Left ventricle myocardium superior (tissue), 1 donor: ENCODE results near the gene ZSCAN20. TPM values are rescaled to one million over a fixed set of nuclear protein-coding genes. Genes with fewer than 3 reads are reported as not detected.
"Not testable (repeated sequence)": the region's sequence is repeated elsewhere in the genome, so short reads cannot be mapped to it uniquely, and the experiment has no call there.

Experiments
- ATAC-seq: fragments of 200-7000 bp; cut with Tn5 transposase; one replicate; pipeline ENCODE4 v1.9.1; 2020; ENCODE audit warnings: mild to moderate bottlenecking, moderate library complexity
- DNase-seq: peaks from one replicate; pipeline ENCODE4 v3.0.0-alpha.2; 2020
- intact Hi-C: fragments of 100-400 bp; cut with micrococcal nuclease; formaldehyde crosslinking; loops from one replicate; pipeline ENCODE4 v1.11.0; 2022
- total RNA-seq: library from RNA; stranded (reverse); fragmentation: NEBNext Ultra II Directional; extraction: Animal tissue kit (Norgen Biotek cat#: 25700); gene quantifications from one replicate; pipeline ENCODE4 v1.2.1, GENCODE V29; 2021
- donor health status: DM: no; HTN: yes; CAD: no; lungs with severe emphysema.

Gene ZSCAN20
- total RNA-seq, 1 donor from 2014 or later: 4.4 TPM

DNA sequence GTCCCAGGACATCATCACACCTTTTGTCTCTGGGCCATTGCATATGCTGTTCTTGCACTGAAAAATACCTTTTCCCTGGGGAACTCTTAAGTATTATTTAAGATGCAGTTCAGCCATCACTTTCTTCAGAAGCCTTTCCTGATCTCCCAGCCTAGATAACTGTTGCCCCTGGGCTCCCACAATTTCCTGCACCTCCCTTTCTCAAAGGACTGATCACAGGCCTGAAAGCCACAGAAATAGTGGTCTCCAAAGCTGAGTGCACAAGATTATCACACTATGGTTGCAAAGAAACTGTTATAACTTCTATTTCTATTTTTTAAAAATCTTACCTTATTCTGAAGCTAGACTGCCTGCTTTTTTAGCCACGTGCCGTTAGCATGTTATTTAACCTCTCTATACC, 2.8 kb upstream of the ZSCAN20 start:
- DNase-seq: no peak
- intact Hi-C loops: loop anchor here (5.0 to 10.0 kb wide), 2 partner anchors 103 to 145 kb away; no protein-coding TSS in a partner anchor
- no peak for ATAC-seq

DNA sequence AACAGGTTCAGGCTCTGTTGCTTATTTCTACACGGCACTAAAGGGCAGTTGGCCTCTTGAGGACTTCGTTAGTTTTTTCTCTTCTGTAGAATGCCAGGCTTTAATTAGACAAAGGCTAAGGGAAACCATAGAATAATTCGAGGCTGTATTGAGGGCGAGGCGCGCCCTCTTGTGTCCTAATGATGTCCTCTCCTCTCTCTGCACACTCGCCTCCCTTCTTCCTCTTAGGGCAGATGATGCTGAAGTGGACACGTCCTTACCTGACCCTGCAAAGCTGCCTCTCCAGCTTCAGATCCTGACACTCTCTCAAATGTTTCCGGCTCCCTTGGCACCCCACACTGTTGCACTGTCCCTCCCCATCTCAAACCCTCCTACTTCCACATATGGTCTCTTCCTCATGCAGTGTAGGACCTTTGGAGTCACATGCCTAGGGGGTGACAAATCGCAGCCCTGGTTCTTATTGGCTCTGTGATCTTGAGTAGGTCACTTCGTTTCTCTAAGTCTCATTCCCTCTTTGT, 1.9 kb upstream of the ZSCAN20 start:
- DNase-seq: peak; percentile 87
- peak; percentile 62 for ATAC-seq
- intact Hi-C loops: loop anchor here (5.0 to 10.0 kb wide), 2 partner anchors 102 to 144 kb away; no protein-coding TSS in a partner anchor

DNA sequence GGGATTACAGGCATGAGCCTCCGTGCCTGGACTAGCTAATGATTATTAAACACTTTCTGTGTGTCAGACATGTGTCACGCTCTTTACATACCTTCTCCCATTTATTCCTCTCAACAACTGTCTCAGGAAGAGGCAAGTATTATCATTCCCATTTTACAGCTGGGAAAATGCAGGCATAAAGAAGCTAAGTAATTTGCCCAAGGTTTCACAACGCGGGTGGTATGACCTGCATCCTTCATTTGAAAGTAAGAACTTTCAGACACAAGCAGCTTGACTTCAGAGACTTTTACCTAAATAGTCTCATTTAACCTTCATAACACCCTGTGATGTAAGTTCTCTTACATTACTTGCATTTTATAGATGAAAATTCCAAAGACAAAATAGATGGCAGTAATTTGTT, 1.0 kb upstream of the ZSCAN20 start:
- DNase-seq (no peak), ATAC-seq (no peak)
- intact Hi-C loops: loop anchor here (5.0 to 10.0 kb wide), 2 partner anchors 101 to 143 kb away; no protein-coding TSS in a partner anchor

DNA sequence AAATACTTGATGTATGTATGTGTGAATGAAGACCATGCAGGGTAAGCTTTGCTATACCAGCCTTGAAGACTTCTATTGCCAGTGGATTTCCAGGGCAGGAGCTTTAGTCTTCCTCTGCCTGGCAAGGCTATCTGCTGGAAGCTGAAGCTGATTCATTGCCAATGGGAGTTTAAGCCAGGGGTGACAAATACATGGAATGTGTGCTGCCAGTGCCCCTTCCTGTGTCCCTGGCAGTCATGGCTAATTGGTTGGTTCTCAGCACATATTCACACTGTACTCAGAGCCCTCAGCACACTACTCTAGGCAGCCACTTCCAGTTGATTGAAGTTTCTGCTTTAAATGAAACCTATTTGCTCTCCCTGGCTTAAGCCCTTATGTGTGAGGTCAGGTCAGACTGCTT, 1.5 kb downstream of the ZSCAN20 start:
- ATAC-seq (peak; percentile 61), DNase-seq (no peak)
- intact Hi-C loops: loop anchor here (5.0 to 10.0 kb wide), 2 partner anchors 98 to 141 kb away; no protein-coding TSS in a partner anchor

DNA sequence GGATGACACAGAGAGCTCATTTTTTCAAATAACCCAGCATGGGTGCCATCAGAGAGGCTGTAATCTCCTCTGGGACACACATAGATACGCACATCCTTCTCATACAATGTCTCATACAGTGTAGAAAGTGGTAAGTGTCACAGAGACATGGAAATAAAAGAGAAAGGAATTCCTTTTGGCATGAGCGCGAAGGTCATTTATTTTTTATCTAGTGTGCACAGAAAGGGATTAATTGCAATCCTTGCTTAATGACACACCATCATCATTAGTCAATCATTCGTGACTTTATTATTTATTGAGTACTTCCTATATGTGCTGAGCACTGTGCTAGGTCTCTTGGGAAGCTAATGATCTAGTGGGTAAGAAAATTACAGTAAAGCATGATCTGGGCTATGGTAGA, 5.0 kb downstream of the ZSCAN20 start:
- DNase-seq: no peak
- ATAC-seq: no peak
- intact Hi-C loops: loop anchor here (10.0 kb wide), 1 partner anchor 137 kb away; no protein-coding TSS in a partner anchor

DNA sequence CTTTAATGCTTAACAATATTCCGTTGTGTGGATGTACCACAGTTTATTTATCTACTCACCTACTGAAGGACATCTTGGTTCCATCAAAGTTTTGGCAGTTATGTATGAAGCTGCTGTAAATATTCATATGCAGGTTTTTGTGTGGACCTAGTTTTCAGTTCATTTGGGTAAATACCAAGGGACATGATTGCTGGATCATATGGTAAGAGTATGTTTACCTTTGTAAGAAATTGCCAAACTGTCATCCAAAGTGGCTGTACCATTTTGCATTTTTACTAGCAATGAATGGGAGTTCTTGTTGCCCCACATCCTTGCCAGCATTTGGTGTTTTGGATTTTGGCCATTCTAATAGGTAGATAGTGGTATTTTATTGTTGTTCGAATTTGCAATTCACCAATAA, 10.0 kb downstream of the ZSCAN20 start:
- DNase-seq (no peak), ATAC-seq (no peak)
- intact Hi-C loops: no loop called here

DNA sequence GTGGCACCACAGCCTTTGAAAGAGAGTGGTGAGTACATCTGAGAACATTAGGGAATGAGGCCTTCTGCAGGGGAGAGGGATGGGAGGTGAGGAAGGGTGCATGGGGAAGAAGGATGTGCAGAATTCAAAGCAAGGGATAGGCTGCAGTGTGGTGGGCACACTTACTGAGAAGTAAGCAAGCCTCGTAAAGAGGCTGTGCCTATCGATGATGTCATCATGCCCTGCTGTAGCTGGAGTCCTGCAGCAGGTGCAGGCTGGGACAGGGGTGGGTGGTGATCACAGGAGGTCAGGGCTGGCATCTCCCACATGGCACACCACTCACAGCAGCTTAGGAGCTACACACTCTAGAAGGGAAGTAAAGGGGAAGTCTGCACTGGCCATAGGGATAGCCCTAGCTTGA, 16.2 kb downstream of the ZSCAN20 start:
- intact Hi-C loops: no loop called here
- ATAC-seq: no peak
- no peak for DNase-seq

DNA sequence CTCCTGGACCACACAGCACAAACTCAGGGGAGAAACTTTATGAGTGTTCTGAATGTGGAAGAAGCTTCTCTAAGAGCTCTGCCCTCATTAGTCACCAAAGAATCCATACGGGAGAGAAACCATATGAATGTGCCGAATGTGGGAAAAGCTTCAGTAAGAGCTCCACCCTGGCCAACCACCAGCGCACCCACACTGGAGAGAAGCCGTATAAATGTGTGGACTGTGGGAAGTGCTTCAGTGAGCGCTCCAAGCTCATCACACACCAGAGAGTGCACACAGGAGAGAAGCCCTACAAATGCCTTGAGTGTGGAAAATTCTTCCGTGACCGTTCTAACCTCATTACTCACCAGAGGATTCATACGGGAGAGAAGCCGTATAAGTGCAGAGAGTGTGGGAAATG, 22.5 kb downstream of the ZSCAN20 start:
- intact Hi-C loops: no loop called here
- DNase-seq: no peak
- ATAC-seq: no peak

DNA sequence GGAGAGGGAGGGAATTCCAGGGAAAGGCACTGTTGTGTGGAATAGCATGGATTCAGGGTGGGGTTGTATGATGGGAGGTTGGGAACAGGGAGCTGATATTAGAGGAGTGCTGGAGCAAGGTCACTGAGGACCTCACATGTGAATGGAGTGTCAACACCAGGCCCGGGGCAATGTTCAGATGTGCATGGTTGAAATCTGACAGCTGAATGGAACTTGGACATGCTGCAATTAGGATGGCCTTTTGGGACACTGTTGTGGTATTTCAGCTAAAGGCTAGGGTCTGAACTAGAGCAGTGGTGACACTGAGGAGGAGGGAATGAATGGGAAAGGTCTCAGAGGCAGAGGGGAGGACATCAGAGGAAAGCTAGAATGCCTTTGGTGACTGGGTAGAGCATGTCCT, 25.0 kb downstream of the ZSCAN20 start:
- DNase-seq: no peak
- ATAC-seq: no peak
- intact Hi-C loops: no loop called here

DNA sequence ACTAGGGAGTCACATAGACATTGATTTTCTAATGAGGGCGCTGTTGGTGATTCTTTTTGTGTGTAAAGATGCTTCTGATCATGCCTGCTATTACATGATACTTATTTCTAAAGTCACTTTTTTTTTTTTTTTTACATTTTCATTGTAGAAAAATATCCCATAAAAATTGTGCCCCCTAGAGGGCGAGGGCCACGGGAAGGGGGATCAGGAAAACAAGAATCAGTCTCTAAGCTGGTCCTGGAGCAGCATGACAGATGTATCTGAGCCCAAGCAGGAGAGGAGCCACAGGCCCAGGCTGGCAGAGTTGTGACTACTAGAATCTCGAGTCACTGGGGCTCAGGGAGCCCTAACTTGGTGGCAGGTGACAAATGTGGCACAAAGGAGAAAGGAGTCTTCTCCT, 28.1 kb downstream of the ZSCAN20 start:
- intact Hi-C loops: no loop called here
- ATAC-seq: no peak
- DNase-seq: no peak

DNA sequence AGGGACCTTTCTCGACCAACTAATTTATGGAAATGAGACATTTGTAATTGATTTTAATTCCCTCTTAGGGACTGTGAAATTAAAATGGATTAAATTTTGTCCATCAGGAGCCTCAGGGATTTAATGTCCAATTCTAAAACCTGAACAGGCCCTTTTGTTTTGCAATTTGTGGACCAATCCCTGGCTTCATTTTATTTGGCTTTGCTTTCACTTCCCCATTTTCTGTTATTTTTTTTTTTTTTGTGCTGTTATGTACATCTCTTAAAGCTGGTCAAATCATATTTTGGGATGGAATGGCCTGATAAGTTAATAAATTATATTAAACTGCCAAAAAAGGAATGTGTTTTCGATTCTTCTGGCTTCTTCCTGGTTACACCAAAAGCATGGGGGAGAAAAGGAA, 28.9 kb downstream of the ZSCAN20 start:
- intact Hi-C loops: no loop called here
- no peak for ATAC-seq
- DNase-seq: no peak

DNA sequence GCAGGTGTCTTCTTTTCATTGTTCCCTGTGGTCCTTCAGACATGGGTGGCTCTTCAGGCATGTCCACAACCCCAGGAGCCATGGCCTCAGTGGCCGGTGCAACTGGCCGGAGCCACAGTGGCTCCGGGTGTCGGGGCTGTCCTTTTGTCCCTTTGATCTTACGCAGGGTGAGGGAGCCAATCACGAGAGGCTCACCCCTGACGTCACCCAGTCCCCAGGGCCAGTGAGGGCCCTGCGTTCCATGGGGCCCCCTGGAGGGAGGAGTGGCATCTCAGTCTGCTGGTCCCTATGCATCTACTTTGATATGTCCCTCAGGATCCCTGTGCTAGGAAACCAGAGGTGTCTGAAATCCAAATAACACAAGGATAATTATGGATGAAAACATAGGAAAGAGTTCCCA, 29.3 kb downstream of the ZSCAN20 start:
- intact Hi-C loops: no loop called here
- DNase-seq (no peak), ATAC-seq (no peak)

DNA sequence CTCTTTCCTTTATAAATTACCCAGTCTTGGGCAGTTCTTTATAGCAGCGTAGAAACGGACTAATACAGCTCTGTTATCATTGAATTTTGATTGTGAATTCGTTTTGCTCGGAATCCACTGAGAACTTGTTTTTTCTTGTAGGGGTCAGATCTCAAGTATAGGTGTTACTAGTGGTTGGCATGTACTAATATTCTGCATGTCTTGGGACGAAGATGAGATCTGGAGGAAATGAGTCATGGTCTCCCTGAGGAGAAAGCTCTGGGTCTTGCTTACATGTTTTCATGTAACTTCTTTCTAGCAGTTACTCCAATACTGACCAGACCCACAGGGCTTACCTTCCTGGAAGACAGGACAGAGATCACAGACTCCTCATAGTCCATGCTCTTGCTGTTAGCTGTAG, 30.3 kb downstream of the ZSCAN20 start:
- DNase-seq (no peak), ATAC-seq (no peak)
- intact Hi-C loops: no loop called here

DNA sequence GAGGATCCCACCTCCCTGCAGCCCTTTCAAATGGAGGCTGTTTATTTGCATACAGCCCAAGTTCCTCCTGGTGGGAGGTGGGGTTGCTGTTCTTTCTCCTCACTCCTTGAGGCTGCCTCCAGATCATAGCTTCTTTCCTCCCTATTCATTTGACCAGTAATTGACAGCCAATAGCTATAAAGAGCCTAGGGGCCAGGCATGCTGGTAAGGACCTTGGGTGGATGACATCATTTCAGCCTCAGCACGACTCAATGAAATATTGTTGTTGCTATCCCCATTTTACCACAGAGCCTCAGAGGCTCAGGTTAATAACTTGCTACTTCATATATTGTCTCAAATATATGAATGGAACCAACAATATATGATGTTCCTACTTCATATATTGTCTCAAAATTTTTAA, 31.1 kb downstream of the ZSCAN20 start:
- intact Hi-C loops: no loop called here

DNA sequence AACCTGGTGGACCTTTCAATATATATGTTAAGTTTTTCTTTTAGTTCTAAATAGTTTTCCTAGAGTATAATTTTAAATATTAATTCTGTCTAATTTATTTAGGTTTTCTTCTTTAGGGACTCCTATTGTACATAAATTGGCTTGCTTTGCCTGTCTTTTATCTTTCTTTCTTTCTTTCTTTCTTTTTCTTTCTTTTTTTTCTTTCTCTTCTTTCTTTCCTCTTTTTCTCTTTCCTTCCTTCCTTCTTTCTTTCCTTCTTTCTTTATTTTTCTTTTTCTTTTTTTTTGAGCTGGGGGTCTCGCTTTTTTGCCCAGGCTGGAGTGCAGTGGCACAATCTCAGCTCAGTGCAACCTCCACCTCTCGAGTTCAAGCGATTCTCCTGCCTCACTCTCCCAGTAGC, 35.2 kb downstream of the ZSCAN20 start:
- ATAC-seq (no peak), DNase-seq (no peak)
- intact Hi-C loops: no loop called here

More for the DNA sequence above, 31.1 kb downstream of the ZSCAN20 start:
- ATAC-seq (no peak), DNase-seq (no peak)

DNA sequence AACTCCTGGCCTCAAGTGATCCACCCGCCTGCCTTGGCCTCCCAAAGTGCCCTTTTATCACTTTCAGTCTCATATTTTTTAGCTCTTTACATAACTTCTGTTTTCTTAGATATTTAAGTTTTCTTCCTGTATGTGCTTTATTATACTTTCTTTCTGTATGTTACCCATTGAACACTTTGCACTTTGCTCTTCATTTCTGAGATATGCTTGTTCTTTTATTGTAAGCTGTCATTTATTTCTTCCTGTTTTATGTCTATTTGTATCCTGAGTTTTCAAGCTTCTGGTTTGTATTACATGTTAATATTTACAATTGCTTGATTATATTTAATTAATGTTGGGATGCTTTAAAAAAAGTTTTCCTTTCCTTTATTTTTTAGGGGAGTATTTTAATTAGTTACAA, 35.7 kb downstream of the ZSCAN20 start:
- ATAC-seq: no peak
- intact Hi-C loops: no loop called here

DNA sequence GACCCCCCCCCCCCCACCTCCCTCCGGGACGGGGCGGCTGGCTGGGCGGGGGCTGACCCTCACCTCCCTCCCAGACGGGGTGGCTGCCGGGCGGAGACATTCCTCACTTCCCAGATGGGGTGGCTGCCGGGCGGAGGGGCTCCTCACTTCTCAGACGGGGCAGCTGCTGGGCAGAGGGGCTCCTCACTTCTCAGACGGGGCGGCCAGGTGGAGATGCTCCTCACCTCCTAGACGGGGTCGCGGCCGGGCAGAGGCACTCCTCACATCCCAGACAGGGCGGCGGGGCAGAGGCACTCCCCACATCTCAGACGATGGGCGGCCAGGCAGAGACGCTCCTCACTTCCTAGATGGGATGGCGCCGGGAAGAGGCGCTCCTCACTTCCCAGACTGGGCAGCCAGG, 36.8 kb downstream of the ZSCAN20 start:
- intact Hi-C loops, ATAC-seq, DNase-seq: not testable (repeated sequence)

More for the DNA sequence above, 35.7 kb downstream of the ZSCAN20 start:
- DNase-seq: no peak

DNA sequence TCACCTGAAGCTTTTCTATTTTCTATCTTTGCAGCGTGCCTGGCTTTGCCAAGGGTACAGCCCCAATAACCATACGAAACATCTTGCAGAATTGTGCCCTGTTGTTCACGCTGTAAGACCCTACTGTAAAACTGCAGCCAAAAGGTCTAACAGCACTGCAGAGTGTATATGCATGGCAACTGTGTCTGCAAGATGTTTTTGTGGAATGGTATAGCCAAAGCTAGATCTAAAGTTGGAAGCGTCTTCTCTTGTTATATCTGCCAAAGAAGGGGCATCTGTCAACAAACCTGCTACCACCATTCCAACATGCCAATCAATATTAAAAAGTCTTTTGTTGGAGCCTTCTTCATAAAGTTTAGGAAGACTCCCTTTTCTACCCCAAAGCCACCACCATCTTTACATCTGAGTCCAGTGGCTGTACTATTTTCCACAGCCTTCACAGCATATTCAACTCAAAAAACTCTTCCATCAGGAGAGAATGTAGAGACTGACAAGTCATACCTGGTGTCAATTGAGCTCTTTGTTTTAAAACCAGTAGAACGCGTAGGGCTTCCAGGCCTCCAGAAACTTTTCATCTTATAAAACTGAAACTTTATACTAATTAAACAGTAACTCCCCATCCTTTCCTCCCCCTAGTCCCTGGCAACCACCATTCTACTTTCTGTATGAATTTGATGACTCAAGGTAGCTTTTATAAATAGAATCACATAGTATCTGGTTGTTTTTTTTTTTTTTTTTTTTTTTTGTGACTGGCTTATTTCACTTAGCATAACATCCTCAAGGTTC, 40.0 kb downstream of the ZSCAN20 start:
- DNase-seq (no peak), ATAC-seq (no peak)
- intact Hi-C loops: no loop called here

DNA sequence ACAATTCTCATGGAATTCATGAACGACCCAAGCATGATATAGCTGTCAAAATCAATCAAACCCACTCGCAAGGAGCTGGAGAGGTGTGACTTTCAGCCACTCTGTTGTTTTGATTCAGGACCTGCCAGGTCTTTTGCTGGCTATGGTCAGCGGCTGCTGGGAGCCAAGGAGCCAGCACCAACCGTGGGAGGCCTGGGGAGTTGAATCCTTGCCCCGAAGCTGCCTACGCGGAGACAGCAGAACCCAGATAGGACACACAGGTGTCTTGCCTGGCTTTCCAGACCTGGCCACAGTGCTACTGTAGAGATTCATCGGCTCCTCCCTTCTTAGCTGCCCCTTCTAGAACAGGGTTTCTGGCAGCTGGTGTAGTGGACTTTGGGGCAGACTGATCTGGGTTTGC, 42.7 kb downstream of the ZSCAN20 start:
- ATAC-seq (peak; percentile 55), DNase-seq (no peak)
- intact Hi-C loops: no loop called here

DNA sequence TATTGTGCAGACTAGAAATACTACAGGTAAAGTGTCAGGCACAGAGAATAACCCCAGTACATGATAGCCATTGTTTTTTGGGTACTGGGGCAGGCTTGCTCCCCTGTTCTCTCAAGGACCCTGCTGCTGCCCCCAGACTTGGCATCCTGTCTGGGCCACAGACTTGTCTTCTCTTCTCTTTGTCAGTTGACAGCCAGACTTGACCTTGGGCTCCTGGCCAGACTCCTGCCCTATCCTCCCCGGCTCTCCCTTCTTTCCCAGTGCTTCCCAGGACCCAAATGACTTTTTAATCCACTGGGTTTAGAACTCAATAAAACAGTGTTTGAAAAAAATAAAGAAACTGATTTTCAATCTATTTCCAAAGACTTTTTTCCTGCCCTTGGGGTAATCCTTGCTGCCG, 43.2 kb downstream of the ZSCAN20 start:
- peak; percentile 65 for DNase-seq
- intact Hi-C loops: no loop called here
- peak; percentile 88 for ATAC-seq

DNA sequence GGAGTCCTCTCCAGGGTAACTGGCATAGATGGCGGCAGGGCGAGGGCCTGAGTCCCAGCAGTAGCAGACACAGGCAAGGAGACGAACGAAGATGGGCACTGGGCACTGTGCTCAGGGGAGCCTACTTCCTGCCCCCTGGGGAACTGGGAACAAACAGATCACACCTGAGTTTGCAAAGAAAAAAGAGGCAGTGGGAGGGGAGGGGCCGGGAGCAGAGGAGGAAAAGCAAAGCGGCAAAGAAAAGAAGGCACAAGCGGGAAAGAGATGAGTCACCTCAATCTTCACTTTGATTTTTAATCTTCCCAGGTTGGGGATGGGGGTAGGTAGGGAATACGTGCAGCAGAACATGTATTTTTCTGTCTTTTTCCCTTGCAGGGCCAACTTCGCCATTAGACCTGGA, 44.0 kb downstream of the ZSCAN20 start:
- peak; percentile 8 for ATAC-seq
- DNase-seq: no peak
- intact Hi-C loops: no loop called here
